Small intestine (tissue), 7 donors: Measurements from ENCODE around the gene CRYBG1. TPM values are rescaled to one million over a fixed set of nuclear protein-coding genes. Genes with fewer than 3 reads are reported as not detected.

Experiments
- DNase-seq, 2 donors: peaks; one replicate each; pipeline versions ENCODE4 v3.0.0 to v3.0.0-alpha.2; 2013
- FAIRE-seq: peaks from 2 replicates; lab custom pipeline; 2012; peaks lifted over from hg19 to GRCh38; lab: Jason Lieb, UNC
- H3K27ac ChIP-seq, 3 donors: one replicate each; pipeline ENCODE4 v1.5.1; 2013; ENCODE audit warnings: low read length in 2 of 3, mild to moderate bottlenecking in 2 of 3, control low read depth in 1 of 3, inconsistent platforms in 1 of 3, low read depth in 1 of 3, moderate library complexity in 1 of 3
- H3K27me3 ChIP-seq, 3 donors: one replicate each; pipeline ENCODE4 v1.6.1; 2013; ENCODE audit warnings: low read length in 3 of 3, inconsistent platforms in 1 of 3; ENCODE audit not compliant: control insufficient read depth in 3 of 3, insufficient read depth in 3 of 3
- H3K36me3 ChIP-seq, 3 donors: one replicate each; pipeline ENCODE4 v1.6.1; 2013; ENCODE audit warnings: low read length in 3 of 3, inconsistent platforms in 1 of 3, low read depth in 1 of 3, mild to moderate bottlenecking in 1 of 3, moderate library complexity in 1 of 3; ENCODE audit not compliant: control insufficient read depth in 3 of 3, insufficient read depth in 2 of 3
- H3K4me1 ChIP-seq, 3 donors: one replicate each; pipeline ENCODE4 v1.6.1; 2013; ENCODE audit warnings: low read length in 2 of 3, inconsistent platforms in 1 of 3, low read depth in 1 of 3, mild to moderate bottlenecking in 1 of 3, moderate library complexity in 1 of 3; ENCODE audit not compliant: control insufficient read depth in 3 of 3, insufficient read depth in 2 of 3
- H3K4me3 ChIP-seq, 3 donors: one replicate each; pipeline ENCODE4 v1.5.1; 2013; ENCODE audit warnings: low read length in 3 of 3, control low read depth in 1 of 3, inconsistent platforms in 1 of 3, low read depth in 1 of 3, mild to moderate bottlenecking in 1 of 3, moderate library complexity in 1 of 3
- H3K9me3 ChIP-seq, 2 donors: one replicate each; pipeline ENCODE4 v1.6.1; 2013; ENCODE audit warnings: low read depth in 1 of 2, low read length in 1 of 2; ENCODE audit not compliant: control insufficient read depth in 2 of 2, insufficient read depth in 1 of 2
- WGBS, 3 donors: extraction: QIAGEN DNeasy Blood & Tissue Kit; methylation state at CpG; one replicate each; pipeline ENCODE4 v1.1.7; 2013; 5-methylcytosine and 5-hydroxymethylcytosine counted together
- polyA plus RNA-seq, 4 donors: library from polyadenylated mRNA; stranded (reverse) in 3 of 4; unstranded in 1 of 4; fragments of 200-250 nt in 3 of 4; fragments of 120-200 nt in 1 of 4; gene quantifications; one replicate each; pipeline versions ENCODE4 v1.2.1 to v1.2.3, GENCODE V29; 2013
- donor health status: healthy with polysubstance abuse.
- donor health status: control.
- donor health status: control.
- donor health status: Bipolar disorder and iron deficiency.
- donor health status: healthy.

The CRYBG1 gene
- polyA plus RNA-seq, 4 donors = 13.2 to 33.9 (median 23.6) TPM

- no peaks in the 10 kb centered on the region for H3K9me3 ChIP-seq
- peak overlapping the region in 1 of 3 donors; percentile 18 for H3K4me3 ChIP-seq
- WGBS, 3 donors = 47 to 65% (median 47%) methylated on average over 6 of the region's 6 CpGs
- peaks cover 0 to 3% (median 0%) of the 10 kb centered on the region in 3 donors for H3K4me1 ChIP-seq
- no peaks in the 10 kb centered on the region for H3K27me3 ChIP-seq
- H3K36me3 ChIP-seq = peaks cover 0 to 19% (median 4%) of the 10 kb centered on the region in 3 donors
- peak overlapping the region in 2 of 3 donors; percentile 46 to 48 for H3K27ac ChIP-seq
- FAIRE-seq (no peak), DNase-seq (peak in 1 of 2 donors; percentile 10)
Observed at GRCh38 chr6:106522562-106523250, 162.2 kb downstream of the CRYBG1 start.

DNA sequence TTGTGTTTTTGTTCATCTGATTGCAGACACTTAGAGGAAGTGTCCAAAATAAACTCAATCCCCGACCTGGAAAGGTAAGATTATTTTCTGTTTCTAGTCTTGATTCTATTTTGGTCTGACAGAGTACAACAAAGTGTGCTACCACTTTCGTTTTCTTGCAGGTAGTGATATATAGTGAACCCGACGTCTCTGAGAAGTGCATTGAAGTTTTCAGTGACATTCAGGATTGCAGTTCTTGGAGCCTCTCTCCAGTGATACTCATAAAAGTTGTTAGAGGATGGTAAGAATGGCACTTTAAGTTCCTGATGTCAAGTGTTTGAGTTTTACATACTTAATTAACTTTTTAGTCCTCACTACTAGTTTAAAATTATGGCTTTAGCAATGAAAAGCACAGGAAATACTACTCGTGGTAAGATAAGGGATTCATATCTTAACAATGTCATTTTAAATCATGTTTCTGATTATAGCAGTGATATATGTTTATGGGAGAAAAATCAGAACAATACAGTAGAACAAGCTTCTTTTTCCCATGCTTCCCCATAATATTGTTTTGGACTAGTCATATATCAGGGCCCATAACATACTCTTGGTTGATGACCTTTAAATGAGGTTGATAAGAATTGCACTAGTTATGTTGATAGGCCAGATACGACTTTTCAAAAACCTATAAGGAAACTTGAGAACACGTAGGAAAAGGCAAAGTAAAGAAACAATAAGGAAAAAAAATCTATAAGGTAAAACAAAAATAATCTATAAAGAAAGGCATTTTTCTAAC lies 164.8 kb downstream of the CRYBG1 start:
- DNase-seq (peak; percentile 48 to 71), FAIRE-seq (peak; percentile 68)
- H3K4me1 ChIP-seq = peaks cover 0 to 2% (median 0%) of the 10 kb centered on the region in 3 donors
- H3K4me3 ChIP-seq = peak overlapping the region in 1 of 3 donors; percentile 28
- H3K27me3 ChIP-seq = no peaks in the 10 kb centered on the region
- peaks cover 0 to 11% (median 2%) of the 10 kb centered on the region in 3 donors for H3K36me3 ChIP-seq
- H3K9me3 ChIP-seq = no peaks in the 10 kb centered on the region
- peak overlapping the region in 2 of 3 donors; percentile 10 to 37 for H3K27ac ChIP-seq
- 5 to 25% (median 10%) methylated on average over 7 of the region's 7 CpGs for WGBS, 3 donors

DNA sequence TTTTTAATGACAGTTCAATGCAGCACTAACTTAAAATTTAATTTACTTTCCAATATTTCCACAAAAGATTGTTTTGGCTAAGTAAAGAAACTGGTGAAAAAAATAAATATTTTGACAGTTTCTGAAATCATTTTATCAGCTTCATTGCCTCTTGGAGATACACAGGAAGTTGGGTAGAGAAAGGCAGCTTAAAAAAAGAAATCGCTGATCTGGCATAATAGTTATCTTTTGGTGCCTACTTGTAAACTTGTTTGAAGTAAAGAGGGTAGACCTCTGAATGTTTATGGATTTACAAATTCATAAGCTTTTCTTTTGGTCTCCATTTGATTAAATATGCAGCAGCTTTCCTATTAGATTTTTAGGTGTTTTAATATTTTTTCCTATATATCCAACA lies 165.4 kb downstream of the CRYBG1 start:
- H3K4me3 ChIP-seq = no peak overlapping the region
- no peaks in the 10 kb centered on the region for H3K9me3 ChIP-seq
- H3K36me3 ChIP-seq = peaks cover 0 to 7% (median 5%) of the 10 kb centered on the region in 3 donors
- no peak for FAIRE-seq
- peak in 1 of 2 donors; percentile 12 for DNase-seq
- H3K4me1 ChIP-seq = peaks cover 0 to 2% (median 0%) of the 10 kb centered on the region in 3 donors
- no peak overlapping the region for H3K27ac ChIP-seq
- WGBS, 3 donors = 58 to 91% (median 64%) methylated on average over 1 of the region's 1 CpG
- no peaks in the 10 kb centered on the region for H3K27me3 ChIP-seq

GRCh38 chr6:106527117-106527516 lies 166.6 kb downstream of the CRYBG1 start:
- H3K4me3 ChIP-seq = no peak overlapping the region
- WGBS, 3 donors = 50 to 77% (median 60%) methylated on average over 2 of the region's 2 CpGs
- peaks cover 0 to 2% (median 0%) of the 10 kb centered on the region in 3 donors for H3K4me1 ChIP-seq
- H3K27me3 ChIP-seq = no peaks in the 10 kb centered on the region
- DNase-seq (no peak), FAIRE-seq (no peak)
- peaks cover 0 to 5% (median 2%) of the 10 kb centered on the region in 3 donors for H3K36me3 ChIP-seq
- H3K9me3 ChIP-seq = no peaks in the 10 kb centered on the region
- no peak overlapping the region for H3K27ac ChIP-seq

DNA sequence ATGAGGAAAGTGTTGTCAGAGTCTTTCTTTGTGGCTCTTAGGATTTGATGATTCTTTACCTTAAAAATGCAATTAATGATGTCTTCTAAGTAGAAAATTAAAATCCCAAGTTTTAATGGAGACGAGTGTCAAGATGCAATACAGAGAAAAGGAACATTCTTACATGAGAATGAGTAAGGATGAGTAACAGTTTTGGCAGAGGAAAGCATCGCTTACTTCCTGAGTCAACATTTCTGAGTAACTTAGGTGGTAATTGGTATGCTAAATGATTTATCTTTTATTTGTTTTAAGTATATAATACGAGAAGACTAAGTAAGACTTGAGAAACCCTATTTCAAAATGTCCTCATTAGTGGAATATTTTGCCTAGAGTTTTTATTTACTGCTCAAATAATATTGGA lies 167.5 kb downstream of the CRYBG1 start:
- Histone ChIP-seq H3K4me3 (no peak overlapping the region), H3K36me3 (peaks cover 0 to 4% (median under 1%) of the 10 kb centered on the region in 3 donors), H3K9me3 (no peaks in the 10 kb centered on the region), H3K27me3 (no peaks in the 10 kb centered on the region), H3K27ac (no peak overlapping the region), H3K4me1 (peaks cover 0 to 2% (median 0%) of the 10 kb centered on the region in 3 donors)
- FAIRE-seq (no peak), DNase-seq (no peak)
- WGBS, 3 donors = 43 to 58% (median 57%) methylated on average over 3 of the region's 3 CpGs

DNA sequence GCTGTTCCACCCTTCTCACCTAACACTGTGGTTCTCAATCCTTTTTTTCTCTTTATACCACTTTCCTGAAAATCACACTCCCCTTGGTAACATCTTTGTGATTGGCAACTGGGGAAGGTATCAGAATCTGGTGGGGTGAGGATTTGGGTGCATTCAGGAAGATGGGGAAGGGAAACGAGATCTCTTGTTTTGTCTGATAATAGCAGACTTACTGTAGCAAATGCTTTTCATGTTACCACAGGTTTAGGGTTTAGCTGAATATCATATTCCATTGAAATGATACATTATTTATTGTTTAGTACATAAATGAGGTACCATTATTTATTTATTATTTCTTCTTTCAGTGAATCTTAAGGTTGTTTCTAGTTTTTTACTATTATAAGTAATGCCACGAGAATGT lies 168.0 kb downstream of the CRYBG1 start:
- H3K27me3 ChIP-seq = no peaks in the 10 kb centered on the region
- peaks cover 0 to 2% (median 0%) of the 10 kb centered on the region in 3 donors for H3K4me1 ChIP-seq
- H3K36me3 ChIP-seq = peaks cover 0 to 6% (median 4%) of the 10 kb centered on the region in 3 donors
- H3K4me3 ChIP-seq = no peak overlapping the region
- DNase-seq (no peak), FAIRE-seq (no peak)
- no peak overlapping the region for H3K27ac ChIP-seq
- no peaks in the 10 kb centered on the region for H3K9me3 ChIP-seq
- 90 to 94% (median 92%) methylated on average over 2 of the region's 2 CpGs for WGBS, 3 donors

GRCh38 chr6:106529438-106529837 lies 168.9 kb downstream of the CRYBG1 start:
- no peak overlapping the region for H3K4me3 ChIP-seq
- H3K4me1 ChIP-seq = peaks cover 0 to 2% (median 0%) of the 10 kb centered on the region in 3 donors
- no peak overlapping the region for H3K27ac ChIP-seq
- no peaks in the 10 kb centered on the region for H3K27me3 ChIP-seq
- peak in 1 of 2 donors; percentile 72 for DNase-seq
- no peak for FAIRE-seq
- H3K9me3 ChIP-seq = no peaks in the 10 kb centered on the region
- H3K36me3 ChIP-seq = peaks cover 0 to 11% (median 4%) of the 10 kb centered on the region in 3 donors
- 17 to 64% (median 38%) methylated on average over 3 of the region's 3 CpGs for WGBS, 3 donors

GRCh38 chr6:106530026-106530425 lies 169.5 kb downstream of the CRYBG1 start:
- Histone ChIP-seq H3K27me3 (no peaks in the 10 kb centered on the region), H3K36me3 (peaks cover 0 to 15% (median 4%) of the 10 kb centered on the region in 3 donors), H3K9me3 (no peaks in the 10 kb centered on the region), H3K4me3 (no peak overlapping the region), H3K27ac (no peak overlapping the region), H3K4me1 (peaks cover 0 to 2% (median 2%) of the 10 kb centered on the region in 3 donors)
- DNase-seq (no peak), FAIRE-seq (no peak)
- 92 to 98% (median 94%) methylated on average over 1 of the region's 1 CpG for WGBS, 3 donors
